Mammary epithelial cell (primary cell): ENCODE results near the gene DMGDH.

Source experiments
- CTCF ChIP-seq, 2 donors: IDR thresholded peaks in 1 of 2; conservative IDR thresholded peaks in 1 of 2; 2 replicates each; pipeline ENCODE4 v1.5.1; 2011 to 2012; ENCODE audit warnings: inconsistent platforms in 2 of 2, low read length in 2 of 2, mild to moderate bottlenecking in 2 of 2, control low read depth in 1 of 2, low read depth in 1 of 2; ENCODE audit not compliant: insufficient read depth in 1 of 2; ENCODE audit errors: extremely low read depth in 1 of 2
- EZH2 ChIP-seq: IDR thresholded peaks from 2 replicates; pipeline ENCODE4 v1.6.1; 2012; ENCODE audit warnings: low read length, inconsistent platforms, borderline replicate concordance

- TF ChIP-seq CTCF (conservative IDR thresholded peaks at IDR 0.05 in 1 of 2, IDR thresholded peaks at IDR 0.05 in 1 of 2; ENCODE audit: extremely low read depth in 1 of 2, insufficient read depth in 1 of 2, low read depth in 1 of 2, low read length in 2 of 2) (no peak), EZH2 (no peak)
Observed at GRCh38 chr5:79059674-79060073, 9.8 kb downstream of the DMGDH start.
